ENCODE measurements around the gene EFHD1.
"Not testable (repeated sequence)": the region's sequence is repeated elsewhere in the genome, so short reads cannot be mapped to it uniquely, and the experiment has no call there.

Gene EFHD1

DNA sequence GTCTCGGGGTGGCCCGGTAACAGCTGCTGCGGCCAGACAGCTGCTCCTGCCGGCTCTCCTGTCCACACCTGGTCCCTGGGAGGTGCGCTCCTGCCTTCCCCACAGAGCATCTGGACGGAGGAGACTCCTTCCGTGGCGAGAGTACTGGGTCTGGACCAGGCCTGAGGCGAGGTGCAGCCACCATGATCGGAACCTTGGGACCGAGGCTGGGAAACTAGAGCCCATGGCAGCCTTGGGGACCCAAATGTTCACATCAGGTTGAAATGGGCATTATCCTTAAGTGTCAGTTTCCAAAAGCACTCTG lies 64.4 kb downstream of the EFHD1 start:
- no peak for DNase-seq

DNA sequence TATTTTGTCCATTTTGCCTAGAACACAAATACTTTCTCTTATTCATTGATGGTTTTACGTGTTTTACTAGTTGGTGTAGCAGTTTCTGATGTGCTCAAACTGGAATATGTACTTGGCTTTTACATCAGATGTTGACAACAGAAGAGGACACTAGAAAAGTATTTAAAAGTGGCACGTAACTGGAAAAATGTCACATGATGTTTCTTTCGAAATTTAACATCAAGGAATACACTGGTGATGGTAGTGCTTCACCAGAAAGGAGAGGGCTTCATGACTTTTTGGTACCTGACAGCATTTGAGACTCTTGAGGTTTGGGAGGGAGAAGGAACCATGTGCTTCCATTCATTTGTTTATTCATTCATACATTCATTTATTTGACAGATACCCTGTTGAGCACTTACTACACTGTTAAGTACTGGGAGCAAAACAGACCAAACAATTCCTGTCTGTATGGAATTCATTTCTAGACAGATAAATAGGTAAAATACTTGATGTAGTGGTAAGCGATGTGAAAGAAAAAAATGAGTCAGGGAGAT lies 65.2 kb downstream of the EFHD1 start:
- no peak for DNase-seq

DNA sequence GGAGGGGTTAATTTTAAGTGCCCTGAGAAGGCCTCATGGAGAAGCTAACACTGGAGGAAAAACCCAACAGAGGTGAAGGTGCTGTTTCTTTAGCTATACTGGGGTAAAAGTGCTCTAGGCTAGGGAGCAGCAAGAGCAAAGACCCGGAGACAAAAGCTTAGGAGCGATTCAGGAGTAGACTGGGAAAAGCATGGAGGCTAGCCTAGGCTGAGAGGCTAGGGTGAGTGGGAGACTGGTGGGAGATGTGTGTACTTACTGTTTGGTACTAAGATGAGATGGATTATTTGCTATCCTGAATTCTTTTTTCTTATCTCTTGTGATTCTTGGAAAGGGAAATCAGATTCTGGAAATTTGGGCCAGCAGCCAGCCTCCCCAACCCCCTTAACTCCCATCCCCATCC lies 65.7 kb downstream of the EFHD1 start:
- DNase-seq: no peak

DNA sequence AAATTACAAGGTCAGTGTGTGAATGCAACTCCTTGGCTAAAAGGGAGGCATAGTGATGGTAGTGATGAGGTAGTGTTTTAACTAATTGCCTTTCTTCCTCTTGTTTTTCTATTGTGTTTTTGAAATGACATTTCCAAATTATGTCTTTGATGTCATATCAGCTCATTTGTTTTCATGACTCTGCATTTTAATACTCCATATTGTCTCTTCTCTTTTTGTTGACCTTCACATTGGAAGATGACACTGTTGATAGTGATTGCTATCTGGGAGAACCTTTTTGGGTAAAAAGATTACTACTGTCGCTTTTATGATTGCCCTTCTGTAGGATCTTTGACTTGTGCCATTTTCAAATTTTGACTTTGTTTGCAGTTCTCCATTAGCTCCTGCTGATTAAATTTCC lies 66.8 kb downstream of the EFHD1 start:
- DNase-seq: no peak

DNA sequence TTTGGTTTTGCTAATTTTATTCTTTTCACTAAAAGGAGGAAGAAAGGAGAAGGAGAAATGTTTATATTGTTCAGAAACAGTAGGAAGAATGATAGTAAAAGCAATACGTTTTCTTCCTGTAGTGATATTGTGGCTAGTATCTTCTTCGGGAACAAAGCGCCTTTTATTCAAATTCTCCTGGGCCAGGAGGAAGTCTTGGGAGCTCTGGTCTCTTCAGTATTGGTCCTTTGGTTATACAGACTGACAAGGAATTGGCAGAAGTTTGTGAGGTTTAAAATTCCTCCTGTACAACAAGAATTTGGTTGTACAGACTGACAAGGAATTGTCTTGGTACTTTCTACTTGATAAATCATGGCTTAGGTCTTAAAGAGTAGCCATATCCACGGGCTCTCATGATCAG lies 73.7 kb downstream of the EFHD1 start:
- DNase-seq: no peak

DNA sequence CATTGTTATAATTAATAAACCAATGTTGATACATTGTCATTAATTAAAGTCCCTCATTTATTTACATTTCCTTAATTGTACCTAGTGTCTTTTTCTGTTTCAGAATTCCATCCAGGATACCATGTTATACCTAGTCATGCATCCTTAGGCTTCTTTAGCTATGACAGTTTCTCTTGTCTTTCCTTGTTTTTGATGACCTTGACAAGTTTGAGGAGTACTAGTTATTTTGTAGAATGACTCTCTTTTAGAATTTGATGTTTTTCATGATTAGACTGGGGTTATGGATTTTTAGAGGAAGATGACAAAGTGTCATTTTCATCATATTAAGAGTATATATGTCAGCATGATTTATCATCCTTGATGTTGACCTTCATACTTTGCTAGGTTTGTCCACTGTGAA lies 80.1 kb downstream of the EFHD1 start:
- DNase-seq: no peak

DNA sequence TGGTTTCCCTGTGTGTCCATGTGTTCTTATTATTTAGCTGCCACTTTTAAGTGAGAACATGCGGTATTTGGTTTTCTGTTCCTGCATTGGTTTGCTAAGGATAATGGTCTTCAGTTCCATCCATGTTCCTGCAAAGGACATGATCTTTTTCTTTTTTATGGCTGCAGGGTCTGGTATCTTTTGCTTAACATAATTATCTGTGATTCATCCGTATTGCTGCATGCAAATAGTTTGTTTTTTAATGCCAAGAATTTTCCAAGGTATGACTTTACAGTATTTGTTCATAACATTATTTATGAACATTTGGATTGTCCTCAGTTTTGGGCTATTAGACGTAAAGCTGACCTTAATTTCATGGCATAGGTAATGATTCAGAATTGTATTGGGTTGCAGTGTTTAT lies 81.6 kb downstream of the EFHD1 start:
- DNase-seq: no peak

DNA sequence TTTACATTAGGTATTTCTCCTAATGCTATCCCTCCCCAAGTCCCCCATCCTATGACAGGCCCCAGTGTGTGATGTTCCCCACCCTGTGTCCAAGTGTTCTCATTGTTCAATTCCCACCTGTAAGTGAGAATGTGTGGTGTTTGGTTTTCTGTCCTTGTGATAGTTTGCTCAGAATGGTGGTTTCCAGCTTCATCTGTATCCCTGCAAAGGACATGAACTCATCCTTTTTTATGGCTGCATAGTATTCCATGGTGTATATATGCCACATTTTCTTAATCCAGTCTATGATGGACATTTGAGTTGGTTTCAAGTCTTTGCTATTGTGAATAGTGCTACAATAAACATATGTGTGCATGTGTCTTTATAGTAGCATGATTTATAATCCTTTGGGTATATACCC lies 86.7 kb downstream of the EFHD1 start:
- not testable (repeated sequence) for DNase-seq

DNA sequence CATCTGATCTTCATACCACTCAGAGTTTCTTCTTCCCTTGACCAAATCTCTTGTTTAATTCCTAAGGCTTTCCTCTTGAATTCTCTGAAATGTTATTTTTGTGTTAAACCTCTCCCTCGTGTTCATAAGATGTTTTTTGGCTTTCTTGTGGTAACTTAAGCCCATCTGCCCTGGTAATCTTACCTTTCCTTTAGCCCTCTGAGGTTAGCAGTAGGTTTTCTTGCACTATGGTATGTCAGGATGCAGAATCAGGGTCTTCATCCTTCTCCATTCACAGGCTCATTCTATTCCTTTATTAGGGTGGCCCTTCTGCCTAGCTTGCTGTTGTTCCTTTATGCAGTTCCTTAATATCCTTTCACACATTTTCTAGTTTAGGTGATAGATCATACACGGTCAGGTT lies 87.9 kb downstream of the EFHD1 start:
- DNase-seq: no peak

DNA sequence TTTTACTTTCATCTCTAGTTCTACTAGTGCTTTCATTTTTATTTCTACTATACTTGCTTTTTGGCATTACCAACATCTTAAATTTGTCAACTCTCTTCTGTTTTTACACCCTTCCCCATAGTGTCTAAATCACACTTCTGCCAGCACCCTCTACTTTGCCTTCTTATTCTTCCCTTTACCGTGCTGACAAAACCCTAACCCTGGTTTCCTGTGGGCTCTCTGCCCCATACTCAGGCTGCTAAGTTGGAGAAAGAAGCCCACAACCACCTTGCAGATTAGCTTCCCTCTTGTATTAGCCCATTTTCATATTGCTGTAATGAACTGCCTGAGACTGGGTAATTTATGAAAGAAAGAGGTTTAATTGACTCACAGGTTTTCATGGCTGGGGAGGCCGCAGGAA lies 88.5 kb downstream of the EFHD1 start:
- no peak for DNase-seq

DNA sequence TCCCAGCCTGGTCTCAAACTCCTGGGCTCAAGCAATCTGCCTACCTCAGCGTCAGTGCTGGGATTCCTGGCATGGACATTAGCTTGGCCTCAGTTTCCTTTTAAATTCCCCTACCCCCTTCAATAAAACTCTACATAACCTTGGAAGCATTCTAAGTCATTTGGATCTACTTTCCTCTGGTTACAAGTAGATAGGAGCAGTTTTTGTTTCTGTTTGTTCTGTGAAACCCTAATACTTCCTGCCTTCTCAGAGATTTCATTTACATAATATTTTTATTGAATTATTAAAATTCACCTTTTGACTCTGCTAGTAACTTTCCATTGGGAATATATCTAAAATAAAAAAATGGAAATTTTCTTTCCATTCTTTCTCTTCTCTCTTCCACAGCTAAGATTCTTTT lies 89.6 kb downstream of the EFHD1 start:
- DNase-seq: no peak

DNA sequence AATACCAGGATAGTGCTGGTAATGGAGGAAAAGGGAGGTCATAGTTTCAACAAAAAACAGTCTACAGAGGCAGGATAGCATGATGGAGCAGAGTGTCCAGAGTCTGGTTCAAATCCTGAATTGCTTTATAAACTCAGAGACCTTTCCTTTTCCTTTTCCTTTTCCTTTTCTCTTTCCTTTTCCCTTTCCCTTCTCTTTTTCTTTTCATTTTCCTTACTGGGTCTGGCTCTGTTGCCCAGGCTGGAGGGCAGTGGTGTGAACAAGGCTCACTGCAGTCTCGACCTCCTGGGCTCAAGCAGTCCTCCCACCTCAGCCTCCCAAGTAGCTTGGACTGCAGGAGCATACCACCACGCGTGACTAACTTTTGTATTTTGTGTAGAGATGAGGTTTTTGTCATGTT lies 95.4 kb downstream of the EFHD1 start:
- no peak for DNase-seq

DNA sequence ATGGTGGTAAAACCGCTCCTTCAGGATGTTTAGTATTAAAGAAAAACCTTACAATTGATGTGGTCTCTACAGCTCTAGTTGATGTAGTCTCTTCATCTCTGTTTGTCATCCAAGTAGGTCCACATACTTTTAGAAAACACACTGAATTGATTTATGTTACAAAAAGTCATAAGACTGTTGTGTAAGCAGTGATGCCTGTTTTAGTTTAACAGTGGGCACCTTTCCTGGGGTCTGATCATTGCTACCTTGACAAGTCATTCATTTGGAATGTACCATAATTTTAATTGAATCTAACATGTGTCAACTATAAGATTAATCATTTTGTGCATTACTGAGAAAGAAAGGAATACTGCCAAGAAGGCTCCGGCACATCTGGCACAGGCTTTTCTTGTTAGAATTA lies 98.1 kb downstream of the EFHD1 start:
- no peak for DNase-seq
